GM21390 (cell line): ENCODE data around the gene DYRK1B.

Experiments
- ATAC-seq: cut with Tn5 transposase; IDR thresholded peaks from one replicate; pipeline ENCODE4 v1.9.1; 2021; ENCODE audit not compliant: unreplicated experiment

DYRK1B gene

GRCh38 chr19:39864118-39864517 lies 30.2 kb upstream of the DYRK1B start:
- no peak for ATAC-seq

- ATAC-seq = no peak
Observed at GRCh38 chr19:39858541-39858940, 24.6 kb upstream of the DYRK1B start.

GRCh38 chr19:39852882-39853281 lies 18.9 kb upstream of the DYRK1B start:
- ATAC-seq = no peak

GRCh38 chr19:39850892-39851291 lies 16.9 kb upstream of the DYRK1B start:
- ATAC-seq = no peak

GRCh38 chr19:39848392-39848791 lies 14.4 kb upstream of the DYRK1B start:
- no peak for ATAC-seq

GRCh38 chr19:39847525-39847924 lies 13.6 kb upstream of the DYRK1B start:
- ATAC-seq = no peak

- no peak for ATAC-seq
Observed at GRCh38 chr19:39846678-39847486, 12.9 kb upstream of the DYRK1B start.

GRCh38 chr19:39845933-39846677 lies 12.1 kb upstream of the DYRK1B start, which contains the start of gene FBL:
TSS of gene FBL (minus strand) at chr19:39846379. CDS start at chr19:39846300, 79 bp downstream.
- peak; percentile 72 for ATAC-seq

- ATAC-seq = no peak
Observed at GRCh38 chr19:39845584-39845932, 11.6 kb upstream of the DYRK1B start.

- ATAC-seq = no peak
Observed at GRCh38 chr19:39845172-39845571, 11.2 kb upstream of the DYRK1B start.

GRCh38 chr19:39843919-39844793 lies 10.2 kb upstream of the DYRK1B start:
- no peak for ATAC-seq

GRCh38 chr19:39842693-39843435 lies 8.9 kb upstream of the DYRK1B start:
- no peak for ATAC-seq

- no peak for ATAC-seq
Observed at GRCh38 chr19:39841041-39841440, 7.1 kb upstream of the DYRK1B start.

GRCh38 chr19:39840492-39840891 lies 6.5 kb upstream of the DYRK1B start:
- ATAC-seq = no peak

- ATAC-seq = no peak
Observed at GRCh38 chr19:39839678-39840327, 5.8 kb upstream of the DYRK1B start.

- no peak for ATAC-seq
Observed at GRCh38 chr19:39838569-39838968, 4.6 kb upstream of the DYRK1B start.

GRCh38 chr19:39837978-39838377 lies 4.0 kb upstream of the DYRK1B start:
- no peak for ATAC-seq

GRCh38 chr19:39834287-39834841 lies 402 bp upstream of the DYRK1B start:
- ATAC-seq = no peak

GRCh38 chr19:39833160-39833463 lies 850 bp downstream of the DYRK1B start:
- ATAC-seq = no peak
